NCI-H345 treated with DMSO at 0.1 percent for 48 hours (cell line): ENCODE data around the gene ARHGEF17.
"Not testable (repeated sequence)": the region's sequence is repeated elsewhere in the genome, so short reads cannot be mapped to it uniquely, and the experiment has no call there.

ENCODE experiments used
- DNase-seq: peaks from one replicate; lab custom pipeline; 2025; ENCODE audit not compliant: unreplicated experiment; lab: John Stamatoyannopoulos, UW

ARHGEF17 gene

GRCh38 chr11:73308003-73308960, at the start of gene ARHGEF17:
ARHGEF17 (plus strand) TSS chr11:73308276; CDS start chr11:73308639, 363 bp downstream.
- peak; percentile 80 for DNase-seq

GRCh38 chr11:73259406-73260126, 48.5 kb upstream of the ARHGEF17 start:
- no peak for DNase-seq

GRCh38 chr11:73260127-73260457, 48.0 kb upstream of the ARHGEF17 start:
- no peak for DNase-seq

- DNase-seq, result no peak
These were observed 45.1 kb upstream of the ARHGEF17 start for GRCh38 chr11:73262851-73263495.

GRCh38 chr11:73263640-73264039, 44.4 kb upstream of the ARHGEF17 start:
- no peak for DNase-seq

- DNase-seq, result no peak
These were observed 42.7 kb upstream of the ARHGEF17 start for GRCh38 chr11:73265278-73265810.

GRCh38 chr11:73265853-73266645, 42.0 kb upstream of the ARHGEF17 start:
- no peak for DNase-seq

- DNase-seq, result no peak
These were observed 41.4 kb upstream of the ARHGEF17 start for GRCh38 chr11:73266646-73267020.

- DNase-seq, result no peak
These were observed 40.8 kb upstream of the ARHGEF17 start for GRCh38 chr11:73267122-73267846.

- no peak for DNase-seq
These were observed 40.1 kb upstream of the ARHGEF17 start for GRCh38 chr11:73267906-73268540.

GRCh38 chr11:73268671-73269271, 39.3 kb upstream of the ARHGEF17 start:
- DNase-seq, result no peak

GRCh38 chr11:73269459-73270015, 38.5 kb upstream of the ARHGEF17 start:
- DNase-seq, result peak; percentile 16

- no peak for DNase-seq
These were observed 37.8 kb upstream of the ARHGEF17 start for GRCh38 chr11:73270016-73270854.

GRCh38 chr11:73270855-73271477, 37.1 kb upstream of the ARHGEF17 start:
- DNase-seq, result no peak

GRCh38 chr11:73271478-73271865, 36.6 kb upstream of the ARHGEF17 start:
- DNase-seq, result not testable (repeated sequence)

GRCh38 chr11:73271936-73272679, 36.0 kb upstream of the ARHGEF17 start, which contains the start of gene P2RY6:
P2RY6 (plus strand) TSS chr11:73272338; CDS start chr11:73296519, 24,181 bp downstream.
- DNase-seq, result peak; percentile 28

- DNase-seq, result no peak
These were observed 35.4 kb upstream of the ARHGEF17 start for GRCh38 chr11:73272680-73273038.
